Caco-2 (cell line): ENCODE results near the gene PCSK5. TPM values are rescaled to one million over a fixed set of nuclear protein-coding genes. Genes with fewer than 3 reads are reported as not detected.

ENCODE experiments used
- BruUV-seq: library from RNA; stranded (reverse); fragments of 400-500 nt; replicated peaks from 2 replicates; lab custom pipeline; 2021; lab: Mats Ljungman, UMichigan
- CTCF ChIA-PET: fragments of 300-600 bp; sonication (Branson Sonifier 250); formaldehyde crosslinking; loops from one replicate; lab custom pipeline; 2022; ENCODE audit warnings: antibody characterized with exemption; lab: Charles Lee
- POLR2A ChIA-PET: fragments of 300-600 bp; sonication (Branson Sonifier 250); formaldehyde crosslinking; loops from one replicate; lab custom pipeline; 2022; ENCODE audit warnings: antibody characterized with exemption; lab: Charles Lee
- DNase-seq, 2 experiments: peaks; one replicate each; pipeline versions ENCODE4 v3.0.0 to v3.0.0-alpha.2; 2020 to 2022
- H3K27me3 ChIP-seq: replicated peaks from 2 replicates; pipeline ENCODE4 v1.6.0; 2011; ENCODE audit warnings: low read length; ENCODE audit not compliant: control insufficient read depth, insufficient read depth
- H3K36me3 ChIP-seq: 2 replicates; pipeline ENCODE4 v1.5.1; 2011; ENCODE audit warnings: low read length; ENCODE audit not compliant: control insufficient read depth, insufficient read depth
- H3K4me1 ChIP-seq: fragments of 250-450 bp; sonication (Bioruptor Pico); 2 replicates; pipeline ENCODE4 v1.5.1; 2020; ENCODE audit warnings: mild to moderate bottlenecking
- H3K4me3 ChIP-seq: 2 replicates; pipeline ENCODE4 v1.5.1; 2011; ENCODE audit warnings: low read depth, mild to moderate bottlenecking, control low read depth, low read length
- H3K9me3 ChIP-seq: fragments of 250-450 bp; sonication (Bioruptor Pico); 2 replicates; pipeline ENCODE4 v1.5.1; 2020; ENCODE audit warnings: mild to moderate bottlenecking, moderate library complexity
- H3K27ac Mint-ChIP-seq: one replicate; pipeline ENCODE4 v1.8.0; 2022; ENCODE audit warnings: mixed read lengths; ENCODE audit not compliant: unreplicated experiment
- H3K27me3 Mint-ChIP-seq: one replicate; pipeline ENCODE4 v1.8.0; 2022; ENCODE audit warnings: mixed read lengths; ENCODE audit not compliant: insufficient read depth, unreplicated experiment
- H3K36me3 Mint-ChIP-seq: one replicate; pipeline ENCODE4 v1.8.0; 2022; ENCODE audit warnings: mild to moderate bottlenecking, mixed read lengths; ENCODE audit not compliant: insufficient read depth, unreplicated experiment
- H3K4me1 Mint-ChIP-seq: one replicate; pipeline ENCODE4 v1.8.0; 2022; ENCODE audit warnings: low read depth, mixed read lengths; ENCODE audit not compliant: unreplicated experiment
- H3K4me3 Mint-ChIP-seq: one replicate; pipeline ENCODE4 v1.8.0; 2022; ENCODE audit warnings: mild to moderate bottlenecking, moderate library complexity, mixed read lengths; ENCODE audit not compliant: unreplicated experiment
- H3K9me3 Mint-ChIP-seq: one replicate; pipeline ENCODE4 v1.8.0; 2022; ENCODE audit warnings: mixed read lengths; ENCODE audit not compliant: unreplicated experiment
- intact Hi-C: fragments of 100-400 bp; cut with micrococcal nuclease; formaldehyde crosslinking; loops from one replicate; pipeline ENCODE4 v1.10.0; 2022; ENCODE audit not compliant: unreplicated experiment
- total RNA-seq: library from RNA; stranded (reverse); gene quantifications from 2 replicates; pipeline ENCODE4 v1.2.3, GENCODE V29; 2022
- TF ChIP-seq, protein P1 (sequence below), 2 experiments: fragments of 200-600 bp in 1 of 2; IDR thresholded peaks; 1 replicate in 1 of 2; 2 replicates in 1 of 2; pipeline versions ENCODE4 v1.5.1 to v1.8.0; 2011 to 2022; ENCODE audit warnings: antibody characterized with exemption in 1 of 2, control low read depth in 1 of 2, inconsistent platforms in 1 of 2, low read depth in 1 of 2, low read length in 1 of 2, mild to moderate bottlenecking in 1 of 2, moderate library complexity in 1 of 2; ENCODE audit not compliant: insufficient read depth in 1 of 2, severe bottlenecking in 1 of 2, unreplicated experiment in 1 of 2

The PCSK5 gene
- total RNA-seq, 1 experiment from 2014 or later, result 10.9 TPM

DNA sequence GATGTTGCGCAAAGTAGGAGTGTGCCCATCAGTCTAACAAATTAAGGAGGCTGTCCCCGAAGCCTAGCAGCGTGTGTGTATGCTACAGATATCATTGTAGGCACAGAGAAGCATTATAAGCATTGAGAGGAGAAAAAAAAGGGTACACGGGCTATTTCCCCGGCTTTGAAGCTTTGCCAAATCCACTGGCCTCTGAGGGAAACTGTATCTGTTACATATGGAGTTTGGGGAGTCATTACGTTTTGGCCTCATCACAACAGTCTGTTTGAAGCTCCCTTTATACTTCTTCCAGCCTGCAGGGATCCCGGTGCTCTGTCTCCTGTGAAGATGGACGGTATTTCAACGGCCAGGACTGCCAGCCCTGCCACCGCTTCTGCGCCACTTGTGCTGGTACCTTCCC is 297.8 kb downstream of the PCSK5 start:
- no TSS peak for BruUV-seq
- no peaks in the 10 kb centered on the region for H3K9me3 Mint-ChIP-seq
- H3K27me3 ChIP-seq, result no peaks in the 10 kb centered on the region
- H3K4me3 Mint-ChIP-seq, result no peak overlapping the region
- intact Hi-C loops, result no loop called here
- H3K36me3 Mint-ChIP-seq, result no peaks in the 10 kb centered on the region
- no peaks in the 10 kb centered on the region for H3K4me1 Mint-ChIP-seq
- CTCF ChIA-PET, result no interaction called here
- no peaks in the 10 kb centered on the region for H3K4me1 ChIP-seq
- TF ChIP-seq, protein P1, sequence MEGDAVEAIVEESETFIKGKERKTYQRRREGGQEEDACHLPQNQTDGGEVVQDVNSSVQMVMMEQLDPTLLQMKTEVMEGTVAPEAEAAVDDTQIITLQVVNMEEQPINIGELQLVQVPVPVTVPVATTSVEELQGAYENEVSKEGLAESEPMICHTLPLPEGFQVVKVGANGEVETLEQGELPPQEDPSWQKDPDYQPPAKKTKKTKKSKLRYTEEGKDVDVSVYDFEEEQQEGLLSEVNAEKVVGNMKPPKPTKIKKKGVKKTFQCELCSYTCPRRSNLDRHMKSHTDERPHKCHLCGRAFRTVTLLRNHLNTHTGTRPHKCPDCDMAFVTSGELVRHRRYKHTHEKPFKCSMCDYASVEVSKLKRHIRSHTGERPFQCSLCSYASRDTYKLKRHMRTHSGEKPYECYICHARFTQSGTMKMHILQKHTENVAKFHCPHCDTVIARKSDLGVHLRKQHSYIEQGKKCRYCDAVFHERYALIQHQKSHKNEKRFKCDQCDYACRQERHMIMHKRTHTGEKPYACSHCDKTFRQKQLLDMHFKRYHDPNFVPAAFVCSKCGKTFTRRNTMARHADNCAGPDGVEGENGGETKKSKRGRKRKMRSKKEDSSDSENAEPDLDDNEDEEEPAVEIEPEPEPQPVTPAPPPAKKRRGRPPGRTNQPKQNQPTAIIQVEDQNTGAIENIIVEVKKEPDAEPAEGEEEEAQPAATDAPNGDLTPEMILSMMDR (IDR thresholded peaks at IDR 0.05; ENCODE audit: insufficient read depth in 1 of 2, low read depth in 1 of 2, low read length in 1 of 2, severe bottlenecking in 1 of 2, unreplicated experiment in 1 of 2), result no peak
- H3K27ac Mint-ChIP-seq, result no peak overlapping the region
- H3K27me3 Mint-ChIP-seq, result no peaks in the 10 kb centered on the region
- H3K36me3 ChIP-seq, result no peaks in the 10 kb centered on the region
- H3K9me3 ChIP-seq, result no peaks in the 10 kb centered on the region
- no peak overlapping the region for H3K4me3 ChIP-seq
- POLR2A ChIA-PET, result no interaction called here
- DNase-seq, result no peak

DNA sequence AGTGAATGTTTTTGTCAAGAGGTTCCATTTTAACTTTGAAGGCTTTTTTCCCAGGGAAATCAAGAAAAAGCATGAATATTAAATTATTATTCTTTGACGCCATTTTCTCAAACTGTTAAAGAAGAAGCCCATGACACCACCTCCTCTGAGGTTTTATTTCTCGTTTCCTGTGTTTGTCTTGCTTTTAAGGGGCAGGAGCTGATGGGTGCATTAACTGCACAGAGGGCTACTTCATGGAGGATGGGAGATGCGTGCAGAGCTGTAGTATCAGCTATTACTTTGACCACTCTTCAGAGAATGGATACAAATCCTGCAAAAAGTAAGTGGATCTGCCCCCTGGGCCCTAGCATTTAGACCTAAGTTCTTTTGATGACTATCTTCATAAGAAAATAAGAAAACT is 298.4 kb downstream of the PCSK5 start:
- ChIA-PET POLR2A (no interaction called here), CTCF (no interaction called here)
- no peak overlapping the region for H3K4me3 ChIP-seq
- no peaks in the 10 kb centered on the region for H3K4me1 ChIP-seq
- no peaks in the 10 kb centered on the region for H3K9me3 ChIP-seq
- no peaks in the 10 kb centered on the region for H3K36me3 ChIP-seq
- Mint-ChIP-seq H3K27ac (no peak overlapping the region), H3K36me3 (no peaks in the 10 kb centered on the region), H3K4me3 (no peak overlapping the region), H3K4me1 (no peaks in the 10 kb centered on the region), H3K27me3 (no peaks in the 10 kb centered on the region), H3K9me3 (no peaks in the 10 kb centered on the region)
- intact Hi-C loops, result no loop called here
- H3K27me3 ChIP-seq, result no peaks in the 10 kb centered on the region
- BruUV-seq, result no TSS peak
- TF ChIP-seq, protein P1 (IDR thresholded peaks at IDR 0.05; ENCODE audit: insufficient read depth in 1 of 2, low read depth in 1 of 2, low read length in 1 of 2, severe bottlenecking in 1 of 2, unreplicated experiment in 1 of 2), result no peak
- no peak for DNase-seq

DNA sequence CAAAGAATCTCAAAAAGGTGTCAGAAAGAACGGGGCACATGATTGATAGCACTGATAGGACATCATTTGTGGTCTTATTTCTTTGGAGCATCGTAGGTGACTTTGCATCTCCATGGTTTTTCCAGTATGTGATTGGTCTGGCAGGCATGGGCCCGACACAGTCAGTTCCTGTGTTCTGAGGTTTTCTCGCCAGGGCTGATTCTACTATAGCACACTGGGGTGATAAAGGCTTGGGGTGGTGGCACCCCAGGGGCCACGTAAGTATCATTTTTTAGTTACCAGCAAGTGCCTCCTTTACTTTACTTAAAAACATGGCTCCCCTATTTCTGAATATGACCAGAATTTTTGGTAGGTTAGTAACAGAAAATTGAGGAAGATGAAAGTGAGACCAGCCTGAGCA is 301.0 kb downstream of the PCSK5 start:
- H3K27ac Mint-ChIP-seq, result no peak overlapping the region

More for the DNA sequence above, 301.0 kb downstream of the PCSK5 start:
- no peaks in the 10 kb centered on the region for H3K4me1 Mint-ChIP-seq
- Histone ChIP-seq H3K9me3 (no peaks in the 10 kb centered on the region), H3K4me1 (no peaks in the 10 kb centered on the region), H3K27me3 (no peaks in the 10 kb centered on the region), H3K4me3 (no peak overlapping the region), H3K36me3 (no peaks in the 10 kb centered on the region)
- POLR2A ChIA-PET, result no interaction called here
- TF ChIP-seq, protein P1 (IDR thresholded peaks at IDR 0.05; ENCODE audit: insufficient read depth in 1 of 2, low read depth in 1 of 2, low read length in 1 of 2, severe bottlenecking in 1 of 2, unreplicated experiment in 1 of 2), result no peak
- H3K9me3 Mint-ChIP-seq, result no peaks in the 10 kb centered on the region
- no TSS peak for BruUV-seq
- intact Hi-C loops, result no loop called here
- DNase-seq, result no peak
- CTCF ChIA-PET, result no interaction called here
- H3K4me3 Mint-ChIP-seq, result no peak overlapping the region
- H3K27me3 Mint-ChIP-seq, result no peaks in the 10 kb centered on the region
- no peaks in the 10 kb centered on the region for H3K36me3 Mint-ChIP-seq
